ENCODE measurements around the gene NHLRC2. TPM values are rescaled to one million over a fixed set of nuclear protein-coding genes. Genes with fewer than 3 reads are reported as not detected.
"Not testable (repeated sequence)": the region's sequence is repeated elsewhere in the genome, so short reads cannot be mapped to it uniquely, and the experiment has no call there.

The NHLRC2 gene
- total and polyA plus RNA-seq, 12 donors, result 6.7 to 98.0 (median 71.2) TPM

GRCh38 chr10:113819989-113820388 lies 34.5 kb upstream of the NHLRC2 start:
- no peak for ATAC-seq
- TF ChIP-seq, protein P1, sequence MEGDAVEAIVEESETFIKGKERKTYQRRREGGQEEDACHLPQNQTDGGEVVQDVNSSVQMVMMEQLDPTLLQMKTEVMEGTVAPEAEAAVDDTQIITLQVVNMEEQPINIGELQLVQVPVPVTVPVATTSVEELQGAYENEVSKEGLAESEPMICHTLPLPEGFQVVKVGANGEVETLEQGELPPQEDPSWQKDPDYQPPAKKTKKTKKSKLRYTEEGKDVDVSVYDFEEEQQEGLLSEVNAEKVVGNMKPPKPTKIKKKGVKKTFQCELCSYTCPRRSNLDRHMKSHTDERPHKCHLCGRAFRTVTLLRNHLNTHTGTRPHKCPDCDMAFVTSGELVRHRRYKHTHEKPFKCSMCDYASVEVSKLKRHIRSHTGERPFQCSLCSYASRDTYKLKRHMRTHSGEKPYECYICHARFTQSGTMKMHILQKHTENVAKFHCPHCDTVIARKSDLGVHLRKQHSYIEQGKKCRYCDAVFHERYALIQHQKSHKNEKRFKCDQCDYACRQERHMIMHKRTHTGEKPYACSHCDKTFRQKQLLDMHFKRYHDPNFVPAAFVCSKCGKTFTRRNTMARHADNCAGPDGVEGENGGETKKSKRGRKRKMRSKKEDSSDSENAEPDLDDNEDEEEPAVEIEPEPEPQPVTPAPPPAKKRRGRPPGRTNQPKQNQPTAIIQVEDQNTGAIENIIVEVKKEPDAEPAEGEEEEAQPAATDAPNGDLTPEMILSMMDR (IDR thresholded peaks at IDR 0.05), result no peak
- WGBS, 2 donors, result 70 to 74% methylated on average over 4 of the region's 4 CpGs

DNA sequence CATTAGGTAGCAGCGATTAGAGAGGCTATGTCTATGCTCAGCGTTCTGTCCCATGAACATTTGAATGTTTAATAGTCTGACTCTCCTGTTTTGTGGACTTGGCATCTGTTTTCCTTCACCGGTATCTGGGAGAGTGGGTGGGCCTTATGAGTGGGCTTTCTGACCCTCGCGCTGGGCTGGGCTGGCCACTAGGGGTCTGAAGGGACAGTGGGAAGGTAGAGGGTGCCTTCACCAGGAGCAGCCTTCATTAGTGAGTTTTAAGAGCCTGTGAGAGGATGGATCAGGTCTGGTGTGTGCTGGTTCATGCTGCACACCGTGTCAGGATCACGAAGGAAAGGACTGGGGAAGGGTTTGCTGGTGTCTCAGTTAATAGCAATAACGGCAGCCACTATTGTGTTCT lies 34.0 kb upstream of the NHLRC2 start:
- ATAC-seq, result no peak
- intact Hi-C loops (cut with DNase I), result no loop called here

More at GRCh38 chr10:113819989-113820388, 34.5 kb upstream of the NHLRC2 start:
- no peaks in the 10 kb centered on the region for H3K9me3 ChIP-seq
- no peaks in the 10 kb centered on the region for H3K36me3 ChIP-seq
- no peak overlapping the region for H3K4me3 ChIP-seq
- peaks cover 0 to 12% (median 0%) of the 10 kb centered on the region in 9 donors for H3K4me1 ChIP-seq
- H3K27ac ChIP-seq, result no peak overlapping the region
- no peak for DNase-seq
- intact Hi-C loops (cut with DNase I), result no loop called here
- H3K27me3 ChIP-seq, result no peaks in the 10 kb centered on the region

GRCh38 chr10:113821306-113821705 lies 33.2 kb upstream of the NHLRC2 start:
- H3K27me3 ChIP-seq; DNase-seq; intact Hi-C loops (cut with DNase I); H3K4me3 ChIP-seq; H3K27ac ChIP-seq; H3K9me3 ChIP-seq; H3K36me3 ChIP-seq; ATAC-seq: not testable (repeated sequence)
- WGBS, 2 donors, result 76 to 91% methylated on average over 3 of the region's 3 CpGs
- peaks cover 0 to 11% (median 0%) of the 10 kb centered on the region in 9 donors for H3K4me1 ChIP-seq

More for the DNA sequence above, 34.0 kb upstream of the NHLRC2 start:
- Histone ChIP-seq H3K27ac (no peak overlapping the region), H3K27me3 (no peaks in the 10 kb centered on the region), H3K9me3 (no peaks in the 10 kb centered on the region), H3K4me1 (peaks cover 0 to 12% (median 0%) of the 10 kb centered on the region in 9 donors), H3K4me3 (no peak overlapping the region), H3K36me3 (no peaks in the 10 kb centered on the region)
- 43 to 46% methylated on average over 8 of the region's 8 CpGs for WGBS, 2 donors
- DNase-seq, result no peak
- TF ChIP-seq, protein P1 (IDR thresholded peaks at IDR 0.05), result no peak

DNA sequence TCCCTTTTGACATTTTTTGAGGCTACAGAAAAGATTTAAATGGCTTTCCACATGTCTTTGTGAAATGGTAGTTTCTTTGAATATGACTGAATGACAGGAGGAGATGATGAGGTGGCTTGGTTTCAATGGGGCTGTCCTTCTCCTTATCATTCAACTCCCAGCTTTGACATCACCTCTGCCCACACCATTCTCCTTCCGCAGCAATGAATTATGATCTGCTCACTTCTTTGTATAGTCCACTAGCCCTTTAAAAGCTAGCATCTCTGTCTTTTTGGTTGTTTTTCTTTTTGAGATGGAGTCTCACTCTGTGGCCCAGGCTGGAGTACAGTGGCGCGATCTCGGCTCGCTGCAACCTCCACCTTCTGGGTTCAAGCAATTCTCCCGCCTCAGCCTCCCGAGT lies 32.3 kb upstream of the NHLRC2 start:
- Histone ChIP-seq H3K4me3 (no peak overlapping the region), H3K9me3 (no peaks in the 10 kb centered on the region), H3K4me1 (peaks cover 0 to 3% (median 0%) of the 10 kb centered on the region in 9 donors), H3K36me3 (no peaks in the 10 kb centered on the region), H3K27ac (no peak overlapping the region), H3K27me3 (no peaks in the 10 kb centered on the region)
- TF ChIP-seq, protein P1 (IDR thresholded peaks at IDR 0.05), result no peak
- intact Hi-C loops (cut with DNase I), result no loop called here
- 96 to 97% methylated on average over 7 of the region's 7 CpGs for WGBS, 2 donors
- DNase-seq (no peak), ATAC-seq (no peak)

- H3K27ac ChIP-seq, result no peak overlapping the region
- TF ChIP-seq, protein P1 (IDR thresholded peaks at IDR 0.05), result no peak
- H3K9me3 ChIP-seq, result no peaks in the 10 kb centered on the region
- H3K4me1 ChIP-seq, result no peaks in the 10 kb centered on the region
- no peaks in the 10 kb centered on the region for H3K36me3 ChIP-seq
- intact Hi-C loops (cut with DNase I), result no loop called here
- DNase-seq, result no peak
- H3K4me3 ChIP-seq, result no peak overlapping the region
- WGBS, 2 donors, result 35 to 44% methylated on average over 4 of the region's 4 CpGs
- H3K27me3 ChIP-seq, result no peaks in the 10 kb centered on the region
- ATAC-seq, result no peak
Observed at GRCh38 chr10:113823389-113823788, 31.1 kb upstream of the NHLRC2 start.

All from heart right ventricle (tissue), 16 donors.